GM23338 (cell line): ENCODE data around the gene HEATR5B.

Source experiments
- EZH2 ChIP-seq: fragments of 200-600 bp; sonication (generic); IDR thresholded peaks from one replicate; pipeline ENCODE4 v1.8.0; 2017; ENCODE audit warnings: antibody characterized with exemption, mild to moderate bottlenecking, low read depth; ENCODE audit not compliant: unreplicated experiment
- EZH2phosphoT487 ChIP-seq: fragments of 200-600 bp; sonication (generic); IDR thresholded peaks from one replicate; pipeline ENCODE4 v1.8.1; 2018; ENCODE audit warnings: antibody characterized with exemption; ENCODE audit not compliant: unreplicated experiment
- REST ChIP-seq: IDR thresholded peaks from one replicate; pipeline ENCODE4 v1.6.1; 2018; ENCODE audit warnings: antibody characterized with exemption; ENCODE audit not compliant: unreplicated experiment
- TF ChIP-seq, protein P1 (sequence below), 2 experiments: fragments of 200-600 bp in 1 of 2; sonication (generic) in 1 of 2; conservative IDR thresholded peaks; 2 replicates each; pipeline versions ENCODE4 v1.5.1 to v1.6.1; 2016 to 2017; ENCODE audit warnings: antibody characterized with exemption in 2 of 2, low read depth in 2 of 2, mild to moderate bottlenecking in 2 of 2, moderate library complexity in 1 of 2

- TF ChIP-seq EZH2 (no peak), EZH2phosphoT487 (no peak), REST (no peak)
- TF ChIP-seq, protein P1, sequence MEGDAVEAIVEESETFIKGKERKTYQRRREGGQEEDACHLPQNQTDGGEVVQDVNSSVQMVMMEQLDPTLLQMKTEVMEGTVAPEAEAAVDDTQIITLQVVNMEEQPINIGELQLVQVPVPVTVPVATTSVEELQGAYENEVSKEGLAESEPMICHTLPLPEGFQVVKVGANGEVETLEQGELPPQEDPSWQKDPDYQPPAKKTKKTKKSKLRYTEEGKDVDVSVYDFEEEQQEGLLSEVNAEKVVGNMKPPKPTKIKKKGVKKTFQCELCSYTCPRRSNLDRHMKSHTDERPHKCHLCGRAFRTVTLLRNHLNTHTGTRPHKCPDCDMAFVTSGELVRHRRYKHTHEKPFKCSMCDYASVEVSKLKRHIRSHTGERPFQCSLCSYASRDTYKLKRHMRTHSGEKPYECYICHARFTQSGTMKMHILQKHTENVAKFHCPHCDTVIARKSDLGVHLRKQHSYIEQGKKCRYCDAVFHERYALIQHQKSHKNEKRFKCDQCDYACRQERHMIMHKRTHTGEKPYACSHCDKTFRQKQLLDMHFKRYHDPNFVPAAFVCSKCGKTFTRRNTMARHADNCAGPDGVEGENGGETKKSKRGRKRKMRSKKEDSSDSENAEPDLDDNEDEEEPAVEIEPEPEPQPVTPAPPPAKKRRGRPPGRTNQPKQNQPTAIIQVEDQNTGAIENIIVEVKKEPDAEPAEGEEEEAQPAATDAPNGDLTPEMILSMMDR (conservative IDR thresholded peaks at IDR 0.05; ENCODE audit: low read depth in 2 of 2): no peak
Measured at GRCh38 chr2:37068686-37069085, 15.5 kb downstream of the HEATR5B start.
